Loucy (cell line): ENCODE data around the gene BTBD1.

ENCODE experiments used
- H2AFZ ChIP-seq: fragments of 200-600 bp; sonication (generic); 2 replicates; pipeline ENCODE4 v1.6.0; 2016; ENCODE audit warnings: antibody characterized with exemption, mild to moderate bottlenecking, low read length, moderate library complexity
- H3F3A ChIP-seq: fragments of 200-600 bp; 2 replicates; pipeline ENCODE4 v1.6.0; 2016; ENCODE audit warnings: antibody characterized with exemption, low read depth, mild to moderate bottlenecking
- H3K27me3 ChIP-seq: fragments of 200-600 bp; sonication (generic); 2 replicates; pipeline ENCODE4 v1.6.1; 2014; ENCODE audit warnings: low read length, mild to moderate bottlenecking; ENCODE audit not compliant: insufficient read depth, poor library complexity, severe bottlenecking
- H3K36me3 ChIP-seq: fragments of 200-600 bp; sonication (generic); 2 replicates; pipeline ENCODE4 v1.6.1; 2016; ENCODE audit warnings: low read length; ENCODE audit not compliant: insufficient read depth
- H3K4me1 ChIP-seq: fragments of 200-600 bp; sonication (generic); 2 replicates; pipeline ENCODE4 v1.5.1; 2014; ENCODE audit warnings: low read length, mild to moderate bottlenecking; ENCODE audit not compliant: insufficient read depth, poor library complexity, severe bottlenecking
- H3K4me2 ChIP-seq: fragments of 200-600 bp; sonication (generic); 2 replicates; pipeline ENCODE4 v1.6.0; 2014; ENCODE audit warnings: antibody characterized with exemption, low read length, low read depth, mild to moderate bottlenecking; ENCODE audit not compliant: poor library complexity, severe bottlenecking
- H3K4me3 ChIP-seq: fragments of 200-600 bp; sonication (generic); 2 replicates; pipeline ENCODE4 v1.5.1; 2014; ENCODE audit warnings: low read length, mild to moderate bottlenecking, mixed read lengths; ENCODE audit not compliant: poor library complexity, severe bottlenecking
- H3K79me2 ChIP-seq: fragments of 200-600 bp; sonication (generic); 2 replicates; pipeline ENCODE4 v1.6.1; 2014; ENCODE audit warnings: low read length; ENCODE audit not compliant: insufficient read depth
- H3K9ac ChIP-seq: fragments of 200-600 bp; sonication (generic); 2 replicates; pipeline ENCODE4 v1.6.0; 2014; ENCODE audit warnings: mild to moderate bottlenecking, low read depth, low read length, moderate library complexity; ENCODE audit not compliant: poor library complexity, severe bottlenecking
- H3K9me2 ChIP-seq: fragments of 200-600 bp; sonication (generic); replicated peaks from 2 replicates; pipeline ENCODE4 v1.6.1; 2016; ENCODE audit warnings: low read depth, low read length, mixed read lengths
- H3K9me3 ChIP-seq: fragments of 200-600 bp; sonication (generic); 2 replicates; pipeline ENCODE4 v1.6.1; 2014; ENCODE audit warnings: mild to moderate bottlenecking, antibody characterized with exemption, low read length, low read depth; ENCODE audit not compliant: insufficient read depth
- H4K20me1 ChIP-seq: fragments of 200-600 bp; sonication (generic); 2 replicates; pipeline ENCODE4 v1.6.0; 2014; ENCODE audit warnings: antibody characterized with exemption, low read length, mild to moderate bottlenecking; ENCODE audit not compliant: insufficient read depth, poor library complexity, severe bottlenecking
- CTCF ChIP-seq: fragments of 200-600 bp; sonication (generic); conservative IDR thresholded peaks from 2 replicates; pipeline ENCODE4 v1.5.1; 2014; ENCODE audit warnings: mild to moderate bottlenecking, antibody characterized with exemption, low read length
- EZH2phosphoT487 ChIP-seq: fragments of 200-600 bp; IDR thresholded peaks from 2 replicates; pipeline ENCODE4 v1.6.1; 2018; ENCODE audit warnings: antibody characterized with exemption, mild to moderate bottlenecking, moderate library complexity, borderline replicate concordance

Gene BTBD1

GRCh38 chr15:83114856-83115255, 47.8 kb upstream of the BTBD1 start:
- H3K36me3 ChIP-seq, result no peaks in the 10 kb centered on the region; the same call in 1 of the 2 replicates
- no peaks in the 10 kb centered on the region for H3K9me2 ChIP-seq

GRCh38 chr15:83113881-83114674, 47.0 kb upstream of the BTBD1 start:
- H3K79me2 ChIP-seq, result no peaks in the 10 kb centered on the region
- no peak overlapping the region for H3K4me3 ChIP-seq
- H3K9me2 ChIP-seq, result no peaks in the 10 kb centered on the region
- H3F3A ChIP-seq, result no peaks in the 10 kb centered on the region
- TF ChIP-seq CTCF, result no peak
- TF ChIP-seq EZH2phosphoT487, result no peak
- H3K36me3 ChIP-seq, result no peaks in the 10 kb centered on the region; the same call in 1 of the 2 replicates
- H3K4me2 ChIP-seq, result no peak overlapping the region
- H2AFZ ChIP-seq, result no peak overlapping the region
- no peaks in the 10 kb centered on the region for H3K9me3 ChIP-seq
- no peaks in the 10 kb centered on the region for H3K27me3 ChIP-seq
- H3K9ac ChIP-seq, result no peak overlapping the region
- H4K20me1 ChIP-seq, result no peaks in the 10 kb centered on the region
- H3K4me1 ChIP-seq, result peaks cover 8% of the 10 kb centered on the region

More at GRCh38 chr15:83114856-83115255, 47.8 kb upstream of the BTBD1 start:
- Histone ChIP-seq H3K79me2 (no peaks in the 10 kb centered on the region), H3K9me3 (no peaks in the 10 kb centered on the region), H3K4me2 (no peak overlapping the region), H3K4me1 (peaks cover under 1% of the 10 kb centered on the region), H3K9ac (no peak overlapping the region), H3K4me3 (no peak overlapping the region), H3K27me3 (no peaks in the 10 kb centered on the region), H3F3A (no peaks in the 10 kb centered on the region), H4K20me1 (no peaks in the 10 kb centered on the region), H2AFZ (no peak overlapping the region)
- TF ChIP-seq EZH2phosphoT487, result no peak
- TF ChIP-seq CTCF, result no peak

GRCh38 chr15:83112956-83113299, 45.9 kb upstream of the BTBD1 start:
- no peaks in the 10 kb centered on the region for H4K20me1 ChIP-seq
- H3K4me1 ChIP-seq, result peaks cover 19% of the 10 kb centered on the region
- no peaks in the 10 kb centered on the region for H3K27me3 ChIP-seq
- no peaks in the 10 kb centered on the region for H3K79me2 ChIP-seq
- no peaks in the 10 kb centered on the region for H3K9me3 ChIP-seq
- no peak overlapping the region for H2AFZ ChIP-seq
- no peaks in the 10 kb centered on the region; the same call in 1 of the 2 replicates for H3K36me3 ChIP-seq
- no peak overlapping the region for H3K9ac ChIP-seq
- TF ChIP-seq EZH2phosphoT487, result no peak
- no peak for TF ChIP-seq CTCF
- H3K9me2 ChIP-seq, result no peaks in the 10 kb centered on the region
- H3K4me2 ChIP-seq, result no peak overlapping the region
- H3F3A ChIP-seq, result no peaks in the 10 kb centered on the region
- H3K4me3 ChIP-seq, result no peak overlapping the region
